Cardiac muscle cell (in vitro differentiated cells and primary cell): ENCODE measurements around the gene SPTSSB. TPM values are rescaled to one million over a fixed set of nuclear protein-coding genes. Genes with fewer than 3 reads are reported as not detected.

Source experiments
- DNase-seq, 2 donors: peaks; one replicate each; pipeline versions ENCODE4 v3.0.0 to v3.0.0-alpha.2; 2010 to 2017; ENCODE audit warnings: low read depth in 1 of 2, low spot score in 1 of 2
- H3K27ac ChIP-seq: fragments of 200-600 bp; sonication (generic); 2 replicates; pipeline ENCODE4 v1.5.1; 2016
- H3K27me3 ChIP-seq: fragments of 200-600 bp; sonication (generic); 2 replicates; pipeline ENCODE4 v1.6.0; 2016; ENCODE audit warnings: control low read depth
- H3K36me3 ChIP-seq: fragments of 200-600 bp; sonication (generic); 2 replicates; pipeline ENCODE4 v1.5.1; 2016; ENCODE audit warnings: control low read depth
- H3K4me1 ChIP-seq: fragments of 200-600 bp; sonication (generic); 2 replicates; pipeline ENCODE4 v1.8.1; 2017; ENCODE audit warnings: low read depth, mild to moderate bottlenecking, mixed run types
- H3K4me3 ChIP-seq: fragments of 200-600 bp; sonication (generic); 2 replicates; pipeline ENCODE4 v1.5.1; 2016; ENCODE audit warnings: mild to moderate bottlenecking
- H3K9me3 ChIP-seq: fragments of 200-600 bp; sonication (generic); 2 replicates; pipeline ENCODE4 v1.5.1; 2017; ENCODE audit warnings: low read depth, mild to moderate bottlenecking, control low read depth
- CTCF ChIP-seq: IDR thresholded peaks from 2 replicates; pipeline ENCODE4 v1.5.1; 2012; ENCODE audit warnings: low read depth, mild to moderate bottlenecking, low read length
- polyA plus RNA-seq: library from polyadenylated mRNA; unstranded; fragments of >200 nt; fragmentation: Nextera tagmentation; extraction: Ambion mirVana; gene quantifications from 2 replicates; pipeline ENCODE4 v1.2.1, GENCODE V29; 2016
- total RNA-seq: library from RNA; depleted of rRNA; stranded (reverse); fragments of >200 nt; gene quantifications from 2 replicates; pipeline ENCODE4 v1.2.3, GENCODE V29; 2016

The SPTSSB gene
- total and polyA plus RNA-seq, 2 experiments from 2014 or later: not detected

GRCh38 chr3:161413855-161414210, 42.5 kb upstream of the SPTSSB start:
- DNase-seq: no peak
- TF ChIP-seq CTCF: no peak
- H3K4me1 ChIP-seq: no peaks in the 10 kb centered on the region
- H3K36me3 ChIP-seq: no peaks in the 10 kb centered on the region
- no peak overlapping the region for H3K4me3 ChIP-seq
- no peak overlapping the region for H3K27ac ChIP-seq
- H3K27me3 ChIP-seq: no peaks in the 10 kb centered on the region
- no peaks in the 10 kb centered on the region for H3K9me3 ChIP-seq

- Histone ChIP-seq H3K36me3 (no peaks in the 10 kb centered on the region), H3K27me3 (no peaks in the 10 kb centered on the region), H3K4me1 (no peaks in the 10 kb centered on the region), H3K9me3 (no peaks in the 10 kb centered on the region), H3K4me3 (no peak overlapping the region), H3K27ac (no peak overlapping the region)
- DNase-seq: peak in 1 of 2 donors; percentile 84
- TF ChIP-seq CTCF: no peak
Measured at GRCh38 chr3:161413127-161413854, 42.0 kb upstream of the SPTSSB start.

GRCh38 chr3:161412123-161412522, 40.8 kb upstream of the SPTSSB start:
- H3K27me3 ChIP-seq: no peaks in the 10 kb centered on the region
- no peaks in the 10 kb centered on the region for H3K9me3 ChIP-seq
- H3K36me3 ChIP-seq: no peaks in the 10 kb centered on the region
- no peak for TF ChIP-seq CTCF
- no peak for DNase-seq
- no peaks in the 10 kb centered on the region for H3K4me1 ChIP-seq
- H3K27ac ChIP-seq: no peak overlapping the region
- H3K4me3 ChIP-seq: no peak overlapping the region

- Histone ChIP-seq H3K27me3 (no peaks in the 10 kb centered on the region), H3K36me3 (no peaks in the 10 kb centered on the region), H3K4me3 (no peak overlapping the region), H3K27ac (no peak overlapping the region), H3K4me1 (no peaks in the 10 kb centered on the region), H3K9me3 (no peaks in the 10 kb centered on the region)
- TF ChIP-seq CTCF: no peak
- DNase-seq: no peak
Measured at GRCh38 chr3:161409858-161410257, 38.5 kb upstream of the SPTSSB start.

- DNase-seq: peak in 1 of 2 donors; percentile 64
- Histone ChIP-seq H3K9me3 (no peaks in the 10 kb centered on the region), H3K4me1 (no peaks in the 10 kb centered on the region), H3K27me3 (no peaks in the 10 kb centered on the region), H3K27ac (no peak overlapping the region), H3K4me3 (no peak overlapping the region), H3K36me3 (no peaks in the 10 kb centered on the region)
- peak; percentile 63 for TF ChIP-seq CTCF
Measured at GRCh38 chr3:161409069-161409468, 37.8 kb upstream of the SPTSSB start.
